ENCODE measurements around the gene IL22RA2.
A peak's percentile ranks its signal among the peaks of the same experiment; 100 is the strongest.

IL22RA2 gene

GRCh38 chr6:137165375-137166246 is 7.8 kb downstream of the IL22RA2 start:
- peak; percentile 18 for DNase-seq

DNA sequence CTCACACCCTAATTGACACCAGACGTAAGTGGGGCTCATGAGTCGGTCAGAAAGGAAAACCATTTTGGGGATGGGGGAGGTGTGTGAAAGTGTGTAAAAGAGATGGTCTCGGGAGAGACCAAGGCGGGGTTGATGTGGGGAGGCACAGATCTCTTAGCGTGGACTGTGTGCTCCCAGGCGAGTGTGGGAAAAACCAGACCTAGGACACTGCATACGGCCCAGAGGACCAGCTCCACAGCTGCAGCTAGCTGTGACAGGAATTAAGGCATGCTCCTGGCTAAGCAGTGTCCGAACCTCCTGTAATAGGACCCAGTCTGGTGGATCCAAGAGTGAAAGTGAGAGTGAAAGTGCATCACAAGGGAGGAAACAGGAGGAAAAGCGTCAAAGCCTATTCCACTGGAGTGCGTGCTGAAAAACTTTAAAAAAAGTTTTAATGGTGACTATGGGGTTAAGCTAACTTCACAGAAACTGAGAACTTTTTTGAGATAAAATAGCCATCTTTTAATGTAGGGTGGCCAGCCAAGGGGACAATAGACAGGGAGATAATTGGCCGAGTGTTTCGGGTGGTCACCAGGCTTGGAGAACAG is 9.6 kb downstream of the IL22RA2 start:
- no peak for DNase-seq

- DNase-seq, result no peak
Observed at GRCh38 chr6:137162692-137163306, 10.6 kb downstream of the IL22RA2 start.

GRCh38 chr6:137161949-137162348 is 11.5 kb downstream of the IL22RA2 start:
- DNase-seq, result no peak

DNA sequence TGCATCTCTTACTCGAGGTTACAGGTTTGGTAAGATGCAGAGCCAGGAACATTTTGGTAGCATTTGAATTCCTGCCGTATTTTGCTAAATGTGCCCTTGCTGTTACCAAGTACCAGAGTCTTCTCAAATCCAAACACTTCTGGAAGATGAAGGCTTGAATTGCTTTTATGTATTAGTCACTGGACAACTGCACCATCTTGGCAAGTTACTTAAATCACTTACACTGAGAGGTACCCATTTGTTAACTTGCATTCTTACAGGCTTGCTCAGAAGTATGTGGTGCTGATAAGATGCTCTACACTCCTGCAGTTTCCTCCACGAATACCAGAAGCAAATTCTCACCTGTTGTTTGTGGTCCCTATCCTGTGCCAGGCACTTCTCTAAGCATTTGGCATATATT is 12.7 kb downstream of the IL22RA2 start:
- no peak for DNase-seq

- no peak for DNase-seq
Observed at GRCh38 chr6:137159912-137160311, 13.5 kb downstream of the IL22RA2 start.

GRCh38 chr6:137157601-137158000 is 15.8 kb downstream of the IL22RA2 start:
- DNase-seq, result no peak

GRCh38 chr6:137156650-137157049 is 16.8 kb downstream of the IL22RA2 start:
- DNase-seq, result no peak

DNA sequence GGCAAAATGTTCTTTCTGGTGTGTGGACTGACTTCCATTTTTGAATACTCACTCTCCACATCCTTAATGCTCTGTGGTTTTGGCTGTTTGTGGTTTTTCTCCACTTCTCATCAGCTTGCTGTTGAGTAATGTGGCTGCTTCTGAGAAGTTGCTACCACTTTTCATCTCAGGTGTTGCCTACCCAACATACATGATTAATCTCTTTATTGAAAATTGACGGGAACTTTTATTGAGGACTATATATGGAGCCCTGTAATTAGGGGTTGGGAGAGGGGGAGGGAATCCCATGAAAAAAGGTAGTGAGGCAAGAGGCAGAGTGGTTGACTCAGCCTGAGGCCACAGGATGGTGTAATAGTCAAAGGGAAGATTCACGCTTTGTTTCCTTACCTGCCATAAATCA is 17.6 kb downstream of the IL22RA2 start:
- DNase-seq, result no peak

- no peak for DNase-seq
Observed at GRCh38 chr6:137150072-137150471, 23.4 kb downstream of the IL22RA2 start.

GRCh38 chr6:137149035-137149393 is 24.4 kb downstream of the IL22RA2 start:
- no peak for DNase-seq

GRCh38 chr6:137148306-137149034 is 25.0 kb downstream of the IL22RA2 start:
- no peak for DNase-seq

- no peak for DNase-seq
Observed at GRCh38 chr6:137147195-137147594, 26.2 kb downstream of the IL22RA2 start.

DNA sequence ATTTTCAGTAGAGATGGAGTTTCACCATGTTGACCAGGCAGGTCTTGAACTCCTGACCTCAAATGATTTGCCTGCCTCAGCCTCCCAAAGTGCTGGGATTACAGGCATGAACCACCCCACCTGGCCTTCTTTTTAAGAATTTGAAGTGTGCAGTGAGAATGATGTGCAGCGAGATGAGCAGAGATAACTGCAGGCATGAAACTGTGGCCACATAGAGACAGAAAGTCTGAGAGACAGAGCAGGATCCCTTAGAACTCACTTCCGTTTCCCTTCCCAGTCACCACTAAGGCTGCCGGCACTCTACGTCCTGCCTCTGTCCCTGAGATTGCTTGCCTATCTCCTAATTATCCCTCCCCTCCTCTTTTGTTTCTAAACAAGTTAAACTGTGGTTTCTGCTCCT is 27.2 kb downstream of the IL22RA2 start:
- DNase-seq, result no peak

DNA sequence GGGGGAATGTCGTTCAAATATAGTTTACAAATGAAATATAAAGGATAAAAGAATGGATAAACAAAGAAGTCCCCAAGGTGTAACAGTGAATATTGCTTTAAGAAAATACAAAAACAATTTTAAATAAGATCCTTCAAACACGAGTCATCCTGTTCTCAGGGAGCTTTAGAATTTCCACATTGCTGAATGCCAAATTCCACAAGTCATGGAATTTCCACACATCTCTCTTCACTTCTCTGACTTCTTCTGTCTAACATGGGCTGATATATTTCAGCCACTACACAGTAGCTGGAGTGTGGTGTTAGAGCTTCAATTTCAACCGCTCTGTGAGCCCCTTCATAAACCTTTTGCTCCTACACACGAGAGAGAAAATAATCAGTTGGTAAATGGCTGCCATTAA is 28.0 kb downstream of the IL22RA2 start:
- DNase-seq, result no peak

DNA sequence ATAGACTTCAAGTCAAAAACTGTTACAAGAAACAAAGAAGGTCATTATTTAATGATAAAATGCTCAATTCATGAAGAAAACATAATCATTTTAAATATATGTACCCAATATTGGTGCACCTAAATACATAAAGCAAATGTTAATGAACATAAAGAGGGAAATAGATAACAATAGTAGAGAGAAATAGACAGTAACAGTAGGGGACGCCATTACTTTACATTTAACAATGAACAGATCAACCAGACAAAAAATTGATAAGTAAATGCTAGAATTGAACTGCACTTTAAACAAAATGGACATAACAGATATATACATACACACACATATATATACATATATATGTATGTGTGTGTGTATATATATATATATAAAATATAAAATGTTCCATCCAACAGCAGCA is 37.4 kb downstream of the IL22RA2 start:
- no peak for DNase-seq

GRCh38 chr6:137134483-137134882 is 39.0 kb downstream of the IL22RA2 start:
- DNase-seq, result no peak

DNA sequence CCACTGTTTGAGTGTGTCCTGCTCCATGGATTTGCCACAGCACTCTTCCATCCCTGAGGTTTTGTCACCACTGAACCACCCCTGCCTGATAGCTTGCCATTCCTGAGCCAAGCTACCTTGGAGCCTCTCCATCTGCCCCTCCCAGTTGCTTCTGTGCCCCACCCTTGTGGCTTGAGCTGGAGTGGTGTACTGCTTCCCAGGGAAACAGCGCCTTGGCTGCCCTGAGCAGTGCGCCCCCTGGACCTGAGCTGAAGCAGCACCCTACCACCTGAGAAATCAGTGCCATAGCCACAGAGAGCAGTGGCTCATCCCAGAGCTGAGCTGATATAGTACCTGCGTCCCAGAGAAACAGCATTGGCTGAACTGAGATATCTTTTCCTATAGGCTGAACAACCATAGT is 40.3 kb downstream of the IL22RA2 start:
- no peak for DNase-seq

- DNase-seq, result no peak
Observed at GRCh38 chr6:137126875-137127485, 46.5 kb downstream of the IL22RA2 start.

DNA sequence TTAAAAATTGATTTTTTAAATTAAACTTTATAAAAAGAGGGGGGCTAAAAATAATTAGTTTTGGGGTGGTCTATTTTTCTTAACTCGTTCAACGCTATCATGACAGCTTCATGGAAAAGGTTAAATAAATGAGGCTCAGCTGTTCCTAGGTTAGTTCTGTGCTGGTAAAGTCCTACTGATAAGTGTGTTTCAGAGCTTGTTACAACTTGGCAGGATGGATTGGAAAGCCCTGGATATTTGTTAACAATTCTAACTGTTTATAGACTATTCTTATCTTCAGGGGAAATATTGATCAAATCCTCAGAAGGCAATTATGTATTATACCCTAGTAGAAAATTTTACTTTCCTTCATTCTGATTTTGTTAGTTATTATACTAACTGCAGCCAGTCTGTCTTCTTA is 50.4 kb downstream of the IL22RA2 start:
- DNase-seq, result no peak

GRCh38 chr6:137122612-137123011 is 50.8 kb downstream of the IL22RA2 start:
- DNase-seq, result no peak

DNA sequence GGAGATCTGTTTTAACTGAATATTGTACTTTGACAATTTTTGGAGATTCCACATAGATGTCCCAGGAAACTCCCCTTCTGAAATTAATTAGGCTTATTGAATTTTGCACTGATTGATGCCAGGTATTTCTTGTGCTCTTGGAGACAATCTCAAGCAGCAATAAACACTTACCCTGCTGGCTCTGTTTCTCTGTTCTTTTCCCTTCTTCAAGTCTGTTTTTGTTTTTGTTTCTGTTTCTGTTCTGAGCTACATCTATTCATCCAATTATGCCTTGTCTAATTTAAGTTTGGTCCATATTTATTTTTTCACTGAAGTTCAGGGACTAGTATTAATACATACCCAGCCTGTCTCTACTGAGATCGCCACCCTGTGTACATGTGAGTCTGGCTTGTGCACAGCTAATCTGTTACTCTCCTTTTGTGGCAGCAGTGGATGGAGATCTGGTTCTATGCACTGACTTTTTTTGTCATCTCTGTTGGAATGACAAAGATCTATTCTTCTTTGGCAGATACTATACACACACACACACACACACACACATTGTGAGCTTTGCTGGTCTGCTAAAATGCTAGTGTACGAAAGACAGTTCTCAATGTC is 51.9 kb downstream of the IL22RA2 start:
- DNase-seq, result no peak

DNA sequence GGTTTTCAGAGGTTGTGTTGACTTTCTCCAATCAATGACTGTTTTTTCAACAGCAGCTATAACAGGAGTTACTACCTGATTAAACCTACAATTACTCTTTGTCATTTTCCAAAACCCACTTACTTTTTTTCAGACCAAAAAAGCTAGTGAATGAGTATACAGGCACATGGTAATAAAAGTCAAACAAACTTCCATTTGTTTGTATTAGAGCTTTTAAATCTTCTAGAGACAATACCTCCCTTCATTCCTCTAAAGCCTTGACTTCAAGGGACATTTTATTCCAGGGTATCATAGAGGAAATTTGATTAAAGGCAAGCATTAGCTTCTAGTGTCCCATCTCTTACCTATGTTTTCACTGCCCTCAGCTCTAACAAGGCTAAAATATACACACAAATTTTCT is 52.7 kb downstream of the IL22RA2 start:
- no peak for DNase-seq
